Osteocyte (in vitro differentiated cells): ENCODE results near the gene DDX41. TPM values are rescaled to one million over a fixed set of nuclear protein-coding genes. Genes with fewer than 3 reads are reported as not detected.

Experiments used
- DNase-seq: peaks from one replicate; pipeline ENCODE4 v3.0.0; 2021; ENCODE audit warnings: mixed read lengths; ENCODE audit not compliant: unreplicated experiment; ENCODE audit errors: extremely low spot score
- H3K27ac Mint-ChIP-seq: one replicate; pipeline ENCODE4 v1.8.0; 2021; ENCODE audit warnings: mild to moderate bottlenecking, mixed read lengths; ENCODE audit not compliant: unreplicated experiment
- H3K27me3 Mint-ChIP-seq: one replicate; pipeline ENCODE4 v1.8.0; 2021; ENCODE audit warnings: mixed read lengths; ENCODE audit not compliant: unreplicated experiment
- H3K36me3 Mint-ChIP-seq: one replicate; pipeline ENCODE4 v1.8.0; 2021; ENCODE audit warnings: mixed read lengths; ENCODE audit not compliant: unreplicated experiment
- H3K4me1 Mint-ChIP-seq: one replicate; pipeline ENCODE4 v1.8.0; 2021; ENCODE audit warnings: mixed read lengths; ENCODE audit not compliant: unreplicated experiment
- H3K4me3 Mint-ChIP-seq: one replicate; pipeline ENCODE4 v1.8.0; 2021; ENCODE audit warnings: mild to moderate bottlenecking, moderate library complexity, mixed read lengths; ENCODE audit not compliant: unreplicated experiment
- H3K9me3 Mint-ChIP-seq: one replicate; pipeline ENCODE4 v1.8.0; 2021; ENCODE audit warnings: mixed read lengths; ENCODE audit not compliant: unreplicated experiment
- CTCF ChIP-seq: fragments of 200-600 bp; sonication (generic); IDR thresholded peaks from 2 replicates; pipeline ENCODE4 v1.5.0; 2021; ENCODE audit warnings: antibody characterized with exemption, mild to moderate bottlenecking, moderate library complexity
- total RNA-seq: library from RNA; stranded (reverse); gene quantifications from 2 replicates; pipeline ENCODE4 v1.2.1, GENCODE V29; 2021

DDX41 gene
- total RNA-seq, 1 donor from 2014 or later = 83.1 TPM

GRCh38 chr5:177501874-177502678 lies 14.7 kb downstream of the DDX41 start:
- no peaks in the 10 kb centered on the region for H3K9me3 Mint-ChIP-seq
- H3K4me1 Mint-ChIP-seq = peaks cover 45% of the 10 kb centered on the region
- no peaks in the 10 kb centered on the region for H3K27me3 Mint-ChIP-seq
- no peak for DNase-seq
- no peak overlapping the region for H3K4me3 Mint-ChIP-seq
- TF ChIP-seq CTCF = no peak
- H3K27ac Mint-ChIP-seq = no peak overlapping the region
- H3K36me3 Mint-ChIP-seq = peaks cover 2% of the 10 kb centered on the region

- peak overlapping the region; percentile 89 for H3K27ac Mint-ChIP-seq
- peak; percentile 95 for DNase-seq
- H3K27me3 Mint-ChIP-seq = no peaks in the 10 kb centered on the region
- no peaks in the 10 kb centered on the region for H3K9me3 Mint-ChIP-seq
- H3K4me1 Mint-ChIP-seq = peaks cover 50% of the 10 kb centered on the region
- H3K36me3 Mint-ChIP-seq = peaks cover 2% of the 10 kb centered on the region
- TF ChIP-seq CTCF = peak; percentile 98
- H3K4me3 Mint-ChIP-seq = peak overlapping the region; percentile 39
These were observed 15.9 kb downstream of the DDX41 start for GRCh38 chr5:177500685-177501522.

GRCh38 chr5:177499842-177500241 lies 16.9 kb downstream of the DDX41 start:
- Mint-ChIP-seq H3K27ac (peak overlapping the region; percentile 89), H3K36me3 (peaks cover 2% of the 10 kb centered on the region), H3K4me3 (peak overlapping the region; percentile 11), H3K9me3 (no peaks in the 10 kb centered on the region), H3K4me1 (peaks cover 60% of the 10 kb centered on the region), H3K27me3 (no peaks in the 10 kb centered on the region)
- no peak for TF ChIP-seq CTCF
- DNase-seq = no peak

DNA sequence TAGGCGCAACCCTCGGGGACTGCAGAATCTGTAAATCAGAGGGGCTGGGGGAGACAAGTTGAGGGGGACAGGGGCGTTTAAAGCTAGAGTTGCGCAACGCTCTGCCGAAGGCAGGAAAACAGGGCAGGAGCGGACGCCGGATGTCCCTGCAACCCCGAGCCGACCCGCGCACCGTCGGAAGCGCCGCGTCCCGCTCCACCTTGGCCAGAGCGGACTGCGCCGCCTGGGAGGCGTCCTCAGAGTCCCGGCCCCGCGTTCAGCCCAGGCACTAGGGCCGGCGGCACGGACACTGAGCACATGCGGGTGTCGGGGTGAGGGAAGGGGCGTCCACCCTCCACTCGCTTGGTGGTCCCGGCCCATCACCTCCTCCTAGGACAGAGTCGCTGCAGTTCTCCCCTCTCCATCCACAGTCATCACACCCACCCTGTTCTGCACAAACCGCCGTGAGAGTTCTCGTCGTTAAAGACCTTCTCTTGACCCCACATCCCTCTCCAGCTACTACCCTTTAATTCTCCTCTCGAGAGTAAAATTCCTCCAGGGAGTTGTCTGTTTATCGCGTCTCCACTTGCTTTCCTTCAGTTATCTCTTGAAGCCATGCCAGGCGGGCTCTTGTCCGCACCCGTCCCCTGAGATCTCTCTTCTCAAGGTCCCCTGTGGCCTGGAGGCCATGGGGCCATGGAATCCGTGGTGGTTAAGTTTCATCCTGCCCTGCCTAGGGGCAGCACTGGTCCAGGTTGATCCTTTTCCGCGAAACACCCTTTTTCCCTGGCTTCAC lies 18.6 kb downstream of the DDX41 start:
- peak overlapping the region; percentile 79 for H3K4me3 Mint-ChIP-seq
- H3K27ac Mint-ChIP-seq = peak overlapping the region; percentile 73
- no peak for DNase-seq
- no peaks in the 10 kb centered on the region for H3K27me3 Mint-ChIP-seq
- peaks cover 3% of the 10 kb centered on the region for H3K36me3 Mint-ChIP-seq
- peaks cover 76% of the 10 kb centered on the region for H3K4me1 Mint-ChIP-seq
- no peaks in the 10 kb centered on the region for H3K9me3 Mint-ChIP-seq
- no peak for TF ChIP-seq CTCF
